Dedifferentiated amniotic fluid mesenchymal stem cell (primary cell): Measurements from ENCODE around the gene UNC5B.

Source experiments
- DNase-seq: peaks from one replicate; pipeline ENCODE4 v3.0.0-alpha.2; 2016; ENCODE audit errors: extremely low spot score

Gene UNC5B

GRCh38 chr10:71239946-71240795 lies 27.8 kb downstream of the UNC5B start:
- no peak for DNase-seq

- DNase-seq = no peak
These were observed 28.9 kb downstream of the UNC5B start for GRCh38 chr10:71241114-71241829.

- no peak for DNase-seq
These were observed 29.7 kb downstream of the UNC5B start for GRCh38 chr10:71241830-71242621.

GRCh38 chr10:71242622-71243009 lies 30.2 kb downstream of the UNC5B start:
- no peak for DNase-seq

- DNase-seq = peak; percentile 63
These were observed 31.5 kb downstream of the UNC5B start for GRCh38 chr10:71243756-71244395.

GRCh38 chr10:71244431-71245419 lies 32.4 kb downstream of the UNC5B start:
- DNase-seq = peak; percentile 95

GRCh38 chr10:71245420-71246325 lies 33.3 kb downstream of the UNC5B start:
- no peak for DNase-seq

GRCh38 chr10:71246591-71247413 lies 34.4 kb downstream of the UNC5B start:
- DNase-seq = no peak

GRCh38 chr10:71247414-71247705 lies 35.0 kb downstream of the UNC5B start:
- DNase-seq = no peak

GRCh38 chr10:71247804-71248203 lies 35.4 kb downstream of the UNC5B start:
- no peak for DNase-seq

- no peak for DNase-seq
These were observed 35.8 kb downstream of the UNC5B start for GRCh38 chr10:71248210-71248609.

GRCh38 chr10:71249996-71250395 lies 37.6 kb downstream of the UNC5B start:
- DNase-seq = no peak

- DNase-seq = no peak
These were observed 38.0 kb downstream of the UNC5B start for GRCh38 chr10:71250405-71250804.

- DNase-seq = no peak
These were observed 38.5 kb downstream of the UNC5B start for GRCh38 chr10:71250842-71251241.

GRCh38 chr10:71251319-71251718 lies 38.9 kb downstream of the UNC5B start:
- no peak for DNase-seq

- no peak for DNase-seq
These were observed 39.9 kb downstream of the UNC5B start for GRCh38 chr10:71252220-71252619.

- no peak for DNase-seq
These were observed 41.8 kb downstream of the UNC5B start for GRCh38 chr10:71253981-71254818.
